K562 (cell line): ENCODE data around the gene RFESD. TPM values are rescaled to one million over a fixed set of nuclear protein-coding genes. Genes with fewer than 3 reads are reported as not detected.
A peak's percentile ranks its signal among the peaks of the same experiment; 100 is the strongest.

Source experiments
- BHLHE40 ChIP-seq: IDR thresholded peaks from 2 replicates; pipeline ENCODE4 v1.6.1; 2011; ENCODE audit warnings: low read length, improper control_type of control experiment
- CUX1 ChIP-seq: fragments of 200-800 bp; sonication (Bioruptor generic); IDR thresholded peaks from 2 replicates; pipeline ENCODE4 v1.6.1; 2016; ENCODE audit warnings: missing genetic modification characterization, missing compliant biosample characterization
- DIDO1 ChIP-seq: fragments of 450-650 bp; IDR thresholded peaks from 2 replicates; pipeline ENCODE4 v1.6.1; 2016; ENCODE audit warnings: low read depth, missing biosample characterization, missing genetic modification characterization
- ELF1 ChIP-seq: fragments of 200-800 bp; sonication (Bioruptor generic); IDR thresholded peaks from 2 replicates; pipeline ENCODE4 v1.6.1; 2016; ENCODE audit warnings: missing genetic modification characterization, missing compliant biosample characterization
- ERF ChIP-seq: fragments of 450-650 bp; formaldehyde crosslinking; IDR thresholded peaks from 2 replicates; pipeline ENCODE4 v1.4.0; 2020; ENCODE audit warnings: mild to moderate bottlenecking, mixed read lengths
- ETS2 ChIP-seq: IDR thresholded peaks from 2 replicates; pipeline ENCODE4 v1.6.1; 2016; ENCODE audit warnings: borderline replicate concordance, missing genetic modification characterization, mild to moderate bottlenecking, moderate library complexity, missing compliant biosample characterization; ENCODE audit not compliant: poor library complexity, severe bottlenecking
- GABPA ChIP-seq: fragments of 200-800 bp; sonication (Bioruptor generic); conservative IDR thresholded peaks from 2 replicates; pipeline ENCODE4 v1.6.1; 2016; ENCODE audit warnings: low read depth, missing genetic modification characterization, missing compliant biosample characterization
- HMG20A ChIP-seq: fragments of 450-650 bp; formaldehyde crosslinking; conservative IDR thresholded peaks from 2 replicates; pipeline ENCODE4 v1.4.0; 2020; ENCODE audit warnings: mild to moderate bottlenecking, mixed read lengths
- IRF2 ChIP-seq: sonication (generic); formaldehyde crosslinking; IDR thresholded peaks from 2 replicates; pipeline ENCODE4 v1.8.1; 2022; ENCODE audit warnings: mild to moderate bottlenecking, missing genetic modification reagents
- NCOR1 ChIP-seq: fragments of 450-650 bp; IDR thresholded peaks from 2 replicates; pipeline ENCODE4 v1.6.1; 2016; ENCODE audit warnings: mild to moderate bottlenecking, moderate library complexity
- NFE2 ChIP-seq: IDR thresholded peaks from 2 replicates; pipeline ENCODE4 v1.6.1; 2014; ENCODE audit warnings: antibody characterized with exemption, low read depth
- PHF8 ChIP-seq: fragments of 200-600 bp; sonication (generic); IDR thresholded peaks from 2 replicates; pipeline ENCODE4 v1.6.1; 2012; ENCODE audit warnings: mixed run types, mild to moderate bottlenecking, inconsistent platforms, low read length, moderate library complexity, borderline replicate concordance
- TAF15 ChIP-seq: fragments of 200-400 bp; formaldehyde crosslinking; IDR thresholded peaks from 2 replicates; pipeline ENCODE4 v1.6.1; 2017; ENCODE audit warnings: mild to moderate bottlenecking, low read depth, low read length, moderate library complexity
- ZKSCAN3 ChIP-seq: fragments of 250-450 bp; sonication (Bioruptor Pico); IDR thresholded peaks from 2 replicates; pipeline ENCODE4 v1.4.0; 2020
- ZNF134 ChIP-seq: fragments of 250-450 bp; sonication (Bioruptor Pico); conservative IDR thresholded peaks from 2 replicates; pipeline ENCODE4 v1.4.0; 2020
- ZNF449 ChIP-seq: fragments of 250-450 bp; sonication (Bioruptor Pico); IDR thresholded peaks from 2 replicates; pipeline ENCODE4 v1.8.0; 2022; ENCODE audit warnings: moderate library complexity, mild to moderate bottlenecking, inconsistent platforms
- polyA plus RNA-seq, 8 experiments: library from polyadenylated mRNA; depleted of rRNA in 4 of 8; stranded (reverse) in 5 of 8; unstranded in 3 of 8; fragments of >200 nt; fragmentation: Nextera tagmentation in 2 of 8; fragmentation: Illumina TruSeq in 1 of 8; extraction: Ambion mirVana in 2 of 8; extraction: Trizol in 1 of 8; gene quantifications; 2 replicates each; pipeline versions ENCODE4 v1.2.1 to v1.2.3, GENCODE V29; 2011 to 2014; ENCODE audit warnings: inconsistent platforms in 1 of 8, missing spikeins in 1 of 8
- total RNA-seq, 7 experiments: library from RNA; depleted of rRNA in 6 of 7; stranded (reverse); fragments of >200 nt in 6 of 7; fragmentation: Illumina TruSeq in 2 of 7; extraction: Trizol in 2 of 7; gene quantifications; 2 replicates each; pipeline versions ENCODE4 v1.2.1 to v1.2.3, GENCODE V29; 2011 to 2021; ENCODE audit warnings: low replicate concordance in 1 of 7
- TF ChIP-seq, protein P1 (sequence below), 3 experiments: fragments of 200-800 bp in 1 of 3; fragments of 250-450 bp in 1 of 3; fragments of 450-650 bp in 1 of 3; sonication (Bioruptor Pico) in 1 of 3; sonication (Bioruptor generic) in 1 of 3; formaldehyde crosslinking in 1 of 3; IDR thresholded peaks; 2 replicates each; pipeline versions ENCODE4 v1.6.1 to v1.8.0; 2016 to 2022; ENCODE audit warnings: mild to moderate bottlenecking in 2 of 3, missing genetic modification characterization in 2 of 3, missing compliant biosample characterization in 1 of 3, moderate library complexity in 1 of 3

RFESD gene
- total and polyA plus RNA-seq, 9 of the 15 experiments (the other 6 are each of a cell fraction or from before 2014, with no cell fraction given): 62.3 to 600 (median 140) TPM

DNA sequence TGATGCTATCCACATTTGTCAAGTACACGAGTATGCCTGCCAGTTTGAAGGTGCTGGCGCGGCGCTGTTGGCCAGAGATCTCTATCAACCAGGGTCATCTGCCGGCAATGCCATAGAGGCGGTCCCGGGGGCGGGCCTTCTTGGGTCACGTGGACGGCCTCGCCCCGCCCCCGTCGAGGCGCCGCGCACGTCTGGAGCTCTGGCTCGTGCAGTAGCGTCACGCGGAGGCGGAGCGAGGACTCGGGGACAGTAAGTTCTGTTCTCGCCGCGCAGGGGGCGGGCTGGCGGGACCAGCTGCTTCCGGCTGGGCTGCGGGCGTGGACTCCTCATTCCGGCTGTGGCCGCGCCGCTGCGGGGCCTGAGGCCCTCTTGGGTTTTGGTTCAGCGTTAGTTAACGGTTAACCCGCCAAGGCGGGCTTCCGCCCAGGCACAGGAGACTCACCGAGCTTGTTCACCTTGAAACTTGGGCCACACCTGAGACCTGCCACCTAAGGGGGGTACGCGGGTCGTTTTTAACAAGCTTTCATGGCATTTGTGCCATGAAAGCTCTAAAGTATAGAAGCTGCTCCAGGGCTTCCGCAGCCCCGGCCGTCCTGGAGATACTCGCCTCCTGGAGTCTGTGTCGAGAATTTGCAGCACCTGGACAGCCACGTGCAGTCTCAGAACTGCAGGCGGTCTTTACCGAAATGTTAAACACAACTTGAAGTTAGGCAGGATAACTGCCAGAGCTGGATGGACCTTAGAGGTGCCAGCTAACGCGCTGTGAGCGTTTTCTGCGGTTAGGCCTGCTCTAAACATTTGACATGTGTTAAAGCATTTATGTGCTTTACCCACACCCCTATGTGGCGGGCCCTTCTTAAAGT is at the start of gene RFESD (continued):
- no peak for TF ChIP-seq ETS2 (tag)
- TF ChIP-seq IRF2: no peak
- TF ChIP-seq BHLHE40: peak; percentile 99
- no peak for TF ChIP-seq ZNF449 (CRISPR knock-in tag)
- peak; percentile 86 for TF ChIP-seq ELF1 (tag)
- no peak for TF ChIP-seq ZKSCAN3 (CRISPR knock-in tag)
- peak; percentile 91 for TF ChIP-seq GABPA (tag)
- no peak for TF ChIP-seq DIDO1
- TF ChIP-seq NFE2: peak; percentile 7; the same call in 1 of the 2 replicates
- TF ChIP-seq ERF (CRISPR knock-in tag): no peak
- no peak for TF ChIP-seq ZNF134 (CRISPR knock-in tag)
- TF ChIP-seq CUX1 (CRISPR knock-in tag): no peak
- TF ChIP-seq TAF15: no peak
- TF ChIP-seq NCOR1: peak; percentile 33; the same call in 1 of the 2 replicates
- TF ChIP-seq PHF8: peak; percentile 72; the same call in 1 of the 2 replicates
- TF ChIP-seq, protein P1, sequence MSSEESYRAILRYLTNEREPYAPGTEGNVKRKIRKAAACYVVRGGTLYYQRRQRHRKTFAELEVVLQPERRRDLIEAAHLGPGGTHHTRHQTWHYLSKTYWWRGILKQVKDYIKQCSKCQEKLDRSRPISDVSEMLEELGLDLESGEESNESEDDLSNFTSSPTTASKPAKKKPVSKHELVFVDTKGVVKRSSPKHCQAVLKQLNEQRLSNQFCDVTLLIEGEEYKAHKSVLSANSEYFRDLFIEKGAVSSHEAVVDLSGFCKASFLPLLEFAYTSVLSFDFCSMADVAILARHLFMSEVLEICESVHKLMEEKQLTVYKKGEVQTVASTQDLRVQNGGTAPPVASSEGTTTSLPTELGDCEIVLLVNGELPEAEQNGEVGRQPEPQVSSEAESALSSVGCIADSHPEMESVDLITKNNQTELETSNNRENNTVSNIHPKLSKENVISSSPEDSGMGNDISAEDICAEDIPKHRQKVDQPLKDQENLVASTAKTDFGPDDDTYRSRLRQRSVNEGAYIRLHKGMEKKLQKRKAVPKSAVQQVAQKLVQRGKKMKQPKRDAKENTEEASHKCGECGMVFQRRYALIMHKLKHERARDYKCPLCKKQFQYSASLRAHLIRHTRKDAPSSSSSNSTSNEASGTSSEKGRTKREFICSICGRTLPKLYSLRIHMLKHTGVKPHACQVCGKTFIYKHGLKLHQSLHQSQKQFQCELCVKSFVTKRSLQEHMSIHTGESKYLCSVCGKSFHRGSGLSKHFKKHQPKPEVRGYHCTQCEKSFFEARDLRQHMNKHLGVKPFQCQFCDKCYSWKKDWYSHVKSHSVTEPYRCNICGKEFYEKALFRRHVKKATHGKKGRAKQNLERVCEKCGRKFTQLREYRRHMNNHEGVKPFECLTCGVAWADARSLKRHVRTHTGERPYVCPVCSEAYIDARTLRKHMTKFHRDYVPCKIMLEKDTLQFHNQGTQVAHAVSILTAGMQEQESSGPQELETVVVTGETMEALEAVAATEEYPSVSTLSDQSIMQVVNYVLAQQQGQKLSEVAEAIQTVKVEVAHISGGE (CRISPR knock-in tag; IDR thresholded peaks at IDR 0.05): peak in 1 of 3 experiments; percentile 63; a peak in 1 of 6 replicates
- TF ChIP-seq HMG20A: no peak
